GM23248 (cell line): ENCODE data around the gene PARVA.

Experiments used
- EZH2 ChIP-seq: fragments of 200-600 bp; sonication (generic); IDR thresholded peaks from 2 replicates; pipeline ENCODE4 v1.6.1; 2018; ENCODE audit warnings: antibody characterized with exemption, mild to moderate bottlenecking; ENCODE audit not compliant: insufficient read depth, poor library complexity, severe bottlenecking
- EZH2phosphoT487 ChIP-seq: fragments of 200-600 bp; sonication (generic); IDR thresholded peaks from 2 replicates; pipeline ENCODE4 v1.6.1; 2018; ENCODE audit warnings: antibody characterized with exemption, moderate library complexity, mild to moderate bottlenecking, low read depth; ENCODE audit not compliant: insufficient read depth

GRCh38 chr11:12454782-12455181 lies 77.4 kb downstream of the PARVA start:
- TF ChIP-seq EZH2 = no peak
- no peak for TF ChIP-seq EZH2phosphoT487
